SJCRH30 (cell line): ENCODE results near the gene PRSS50. TPM values are rescaled to one million over a fixed set of nuclear protein-coding genes. Genes with fewer than 3 reads are reported as not detected.

ENCODE experiments used
- DNase-seq, 2 experiments: peaks; one replicate each; pipeline ENCODE4 v3.0.0-alpha.2; 2015 to 2020
- H3K27ac ChIP-seq: fragments of 250-450 bp; sonication (Bioruptor Pico); 2 replicates; pipeline ENCODE4 v1.5.1; 2020; ENCODE audit warnings: mild to moderate bottlenecking, moderate library complexity
- H3K27me3 ChIP-seq: fragments of 250-450 bp; sonication (Bioruptor Pico); 2 replicates; pipeline ENCODE4 v1.5.1; 2020; ENCODE audit warnings: mild to moderate bottlenecking, moderate library complexity
- H3K36me3 ChIP-seq: fragments of 250-450 bp; sonication (Bioruptor Pico); 2 replicates; pipeline ENCODE4 v1.5.1; 2020; ENCODE audit warnings: mild to moderate bottlenecking, moderate library complexity
- H3K4me1 ChIP-seq: fragments of 250-450 bp; sonication (Bioruptor Pico); 2 replicates; pipeline ENCODE4 v1.5.1; 2020; ENCODE audit warnings: mild to moderate bottlenecking, moderate library complexity
- H3K4me3 ChIP-seq: fragments of 250-450 bp; sonication (Bioruptor Pico); 2 replicates; pipeline ENCODE4 v1.5.1; 2020; ENCODE audit warnings: mild to moderate bottlenecking, moderate library complexity
- H3K9me3 ChIP-seq: fragments of 250-450 bp; sonication (Bioruptor Pico); replicated peaks from 2 replicates; pipeline ENCODE4 v1.5.1; 2020; ENCODE audit warnings: mild to moderate bottlenecking, moderate library complexity
- total RNA-seq: library from RNA; depleted of rRNA; stranded (reverse); fragments of >200 nt; shearing (Covaris generic); gene quantifications from 2 replicates; pipeline ENCODE4 v1.2.3, GENCODE V29; 2014

Gene PRSS50
- total RNA-seq, 1 experiment from 2014 or later: not detected

DNA sequence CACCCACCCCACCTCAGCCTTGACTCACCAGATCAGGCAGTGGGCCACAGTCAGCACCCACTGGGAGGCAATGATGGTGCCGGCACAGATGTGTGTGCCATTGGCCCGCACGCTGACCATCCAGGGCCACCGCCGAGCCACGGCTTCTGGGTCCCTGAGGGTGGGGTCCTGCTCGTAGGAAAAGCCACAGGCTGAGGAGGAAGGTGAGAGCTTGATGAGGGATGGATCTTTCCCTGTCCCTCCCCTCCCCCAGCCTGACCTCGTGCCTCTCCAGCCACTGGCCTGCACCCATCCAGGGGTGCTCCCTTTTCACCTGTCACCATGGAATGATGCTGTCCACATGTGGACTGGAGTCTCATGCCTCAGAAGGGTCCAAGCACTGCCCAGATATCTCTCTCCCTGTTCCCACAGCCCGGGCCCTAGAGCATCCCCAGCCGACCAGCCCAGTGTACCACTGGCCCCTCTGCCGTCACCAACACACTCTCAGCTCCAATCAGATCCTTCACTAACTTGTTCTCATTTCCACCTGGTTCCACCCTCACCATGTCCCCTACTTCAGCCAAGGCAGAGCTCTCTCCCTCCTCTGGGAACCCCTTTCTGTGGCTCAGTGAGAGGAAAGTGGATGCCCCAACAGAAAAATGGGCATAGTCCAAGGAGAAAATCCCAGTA lies 2.0 kb downstream of the PRSS50 start:
- Histone ChIP-seq H3K9me3 (no peaks in the 10 kb centered on the region), H3K27ac (no peak overlapping the region)
- DNase-seq: no peak

GRCh38 chr3:46714728-46715506 lies 2.8 kb downstream of the PRSS50 start:
- H3K4me3 ChIP-seq: no peak overlapping the region
- no peak overlapping the region for H3K27ac ChIP-seq
- no peaks in the 10 kb centered on the region for H3K9me3 ChIP-seq
- no peaks in the 10 kb centered on the region for H3K36me3 ChIP-seq
- no peaks in the 10 kb centered on the region for H3K4me1 ChIP-seq
- no peaks in the 10 kb centered on the region for H3K27me3 ChIP-seq
- no peak for DNase-seq

More for the DNA sequence above, 2.0 kb downstream of the PRSS50 start:
- Histone ChIP-seq H3K27me3 (no peaks in the 10 kb centered on the region), H3K36me3 (no peaks in the 10 kb centered on the region), H3K4me1 (no peaks in the 10 kb centered on the region), H3K4me3 (no peak overlapping the region)

DNA sequence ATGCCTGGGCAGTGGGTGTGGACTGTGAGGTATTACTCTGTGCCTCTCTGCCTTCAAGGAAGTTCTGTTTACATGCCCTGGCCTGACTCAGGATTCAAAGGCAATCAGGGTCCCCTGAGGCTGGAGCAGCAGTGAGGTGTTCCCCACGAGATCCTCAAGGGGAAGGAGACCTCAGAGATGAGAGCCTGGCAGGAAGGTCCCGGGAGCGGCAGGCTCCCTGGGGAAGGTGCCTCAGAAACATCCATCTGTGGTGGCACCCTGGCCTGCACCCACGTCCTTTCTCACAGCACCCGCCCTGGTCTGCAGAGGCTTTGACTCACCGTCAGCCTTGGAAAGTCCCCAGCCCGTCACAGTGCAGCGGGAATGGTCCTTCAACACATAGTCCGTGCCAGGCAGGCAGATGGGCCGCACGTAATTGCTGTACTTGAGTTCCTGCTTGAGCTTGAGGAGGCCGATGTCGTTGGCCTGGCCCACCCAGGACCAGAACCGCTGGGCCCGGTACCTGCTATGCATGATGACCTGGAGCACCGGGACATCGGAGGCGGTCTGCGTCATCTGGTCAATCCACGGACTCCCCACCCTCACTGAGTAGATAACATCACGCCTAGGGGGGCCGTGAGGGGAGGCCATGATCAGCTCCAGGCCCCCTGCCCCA lies 3.6 kb downstream of the PRSS50 start:
- Histone ChIP-seq H3K27me3 (no peaks in the 10 kb centered on the region), H3K9me3 (no peaks in the 10 kb centered on the region), H3K36me3 (no peaks in the 10 kb centered on the region), H3K4me3 (no peak overlapping the region), H3K27ac (no peak overlapping the region), H3K4me1 (no peaks in the 10 kb centered on the region)
- no peak for DNase-seq

- Histone ChIP-seq H3K27me3 (no peaks in the 10 kb centered on the region), H3K9me3 (no peaks in the 10 kb centered on the region)
Measured at GRCh38 chr3:46713050-46713897, 4.4 kb downstream of the PRSS50 start.

DNA sequence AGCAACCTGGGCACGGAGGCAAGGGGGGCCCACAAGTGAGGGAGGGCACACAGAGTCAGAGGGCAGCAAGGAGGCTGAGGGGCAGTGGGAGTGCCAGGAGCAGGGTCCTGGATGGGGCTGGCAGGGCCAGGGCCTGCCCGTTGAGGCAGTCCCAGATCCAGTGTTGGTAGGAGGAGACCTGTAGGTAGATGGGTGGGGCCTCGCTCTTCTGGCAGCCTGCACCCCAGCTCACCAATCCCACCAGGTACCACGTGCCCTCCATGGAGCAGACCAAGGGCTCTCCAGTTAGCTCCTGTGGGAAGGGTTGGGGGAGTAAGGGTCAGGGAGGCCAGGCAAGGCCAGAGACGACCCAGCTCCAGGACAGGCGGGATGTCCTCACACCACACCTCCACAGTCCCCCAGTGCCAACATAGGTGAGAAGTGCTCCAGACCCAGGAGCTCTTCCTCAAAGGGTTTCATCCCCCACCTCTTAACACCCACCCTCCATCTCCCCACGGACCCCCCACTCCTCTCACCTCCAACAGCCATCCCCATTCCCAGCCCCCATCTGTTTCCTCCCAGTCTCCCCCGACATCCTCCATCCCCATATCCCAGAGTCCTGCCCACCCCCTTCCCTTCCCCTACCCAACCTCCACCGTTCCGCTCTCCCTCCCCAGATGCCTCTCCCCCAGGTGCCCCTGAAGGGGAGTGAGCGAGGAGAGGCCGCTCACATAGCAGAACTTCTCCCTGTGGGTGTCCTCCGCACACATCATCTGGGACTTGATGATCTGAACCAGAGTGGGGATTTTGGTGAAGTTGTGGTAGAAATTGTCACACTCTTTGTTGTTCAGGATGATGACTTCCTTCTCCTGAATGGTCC lies 5.2 kb downstream of the PRSS50 start:
- H3K27ac ChIP-seq: no peak overlapping the region
- H3K9me3 ChIP-seq: no peaks in the 10 kb centered on the region
- H3K27me3 ChIP-seq: no peaks in the 10 kb centered on the region
- H3K36me3 ChIP-seq: no peaks in the 10 kb centered on the region
- H3K4me1 ChIP-seq: no peaks in the 10 kb centered on the region
- H3K4me3 ChIP-seq: no peak overlapping the region
- no peak for DNase-seq

More at GRCh38 chr3:46713050-46713897, 4.4 kb downstream of the PRSS50 start:
- no peak for DNase-seq
- Histone ChIP-seq H3K27ac (no peak overlapping the region), H3K4me1 (no peaks in the 10 kb centered on the region), H3K4me3 (no peak overlapping the region), H3K36me3 (no peaks in the 10 kb centered on the region)

DNA sequence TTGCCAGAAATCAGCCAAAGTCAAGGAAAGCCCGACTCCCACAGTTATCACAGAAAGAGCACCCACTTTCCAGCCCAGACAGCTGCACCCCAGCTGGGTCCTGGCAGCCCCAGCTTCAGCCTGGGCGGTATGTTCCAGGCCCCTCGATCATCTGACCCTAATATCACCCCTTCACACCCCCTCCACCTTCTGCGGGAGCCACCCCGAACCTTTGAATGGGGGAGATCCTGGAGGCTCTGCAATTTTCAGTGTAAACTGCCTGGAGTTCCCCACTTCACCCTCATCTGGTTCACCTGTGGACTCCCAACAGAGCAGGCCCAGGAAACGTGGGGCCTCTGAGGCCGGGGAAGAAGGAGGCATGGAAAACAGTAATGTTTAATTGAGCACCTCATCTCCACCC lies 5.9 kb downstream of the PRSS50 start:
- Histone ChIP-seq H3K4me3 (no peak overlapping the region), H3K9me3 (no peaks in the 10 kb centered on the region), H3K36me3 (no peaks in the 10 kb centered on the region), H3K27ac (no peak overlapping the region), H3K4me1 (no peaks in the 10 kb centered on the region), H3K27me3 (no peaks in the 10 kb centered on the region)
- DNase-seq: no peak

GRCh38 chr3:46711305-46711704 lies 6.4 kb downstream of the PRSS50 start:
- no peak overlapping the region for H3K27ac ChIP-seq
- DNase-seq: no peak
- H3K4me3 ChIP-seq: no peak overlapping the region
- H3K36me3 ChIP-seq: no peaks in the 10 kb centered on the region
- no peaks in the 10 kb centered on the region for H3K4me1 ChIP-seq
- H3K27me3 ChIP-seq: no peaks in the 10 kb centered on the region
- H3K9me3 ChIP-seq: no peaks in the 10 kb centered on the region

GRCh38 chr3:46710671-46711295 lies 6.9 kb downstream of the PRSS50 start:
- no peak overlapping the region for H3K27ac ChIP-seq
- DNase-seq: no peak
- no peaks in the 10 kb centered on the region for H3K36me3 ChIP-seq
- no peaks in the 10 kb centered on the region for H3K27me3 ChIP-seq
- no peaks in the 10 kb centered on the region for H3K4me1 ChIP-seq
- no peaks in the 10 kb centered on the region for H3K9me3 ChIP-seq
- no peak overlapping the region for H3K4me3 ChIP-seq

DNA sequence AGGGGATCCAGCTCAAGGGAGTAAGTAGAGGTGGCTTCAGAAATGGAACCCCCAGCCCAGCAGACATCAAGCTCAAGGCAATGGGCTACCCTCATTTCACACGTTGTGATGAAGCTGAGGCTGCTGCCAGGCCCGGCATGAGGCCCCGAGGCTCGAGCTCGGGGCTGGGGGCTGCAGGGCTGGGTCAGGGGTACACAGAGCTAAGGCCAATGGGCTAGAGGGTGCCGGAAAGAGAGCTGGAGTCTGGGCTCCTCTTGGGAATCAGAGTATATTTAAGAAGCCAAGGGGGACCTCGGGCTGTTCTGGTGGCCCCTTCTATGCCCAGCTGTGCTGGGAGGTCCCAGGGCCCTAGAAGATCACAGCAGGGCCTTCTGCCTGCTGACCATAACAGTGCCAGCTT lies 7.4 kb downstream of the PRSS50 start:
- no peak overlapping the region for H3K27ac ChIP-seq
- no peaks in the 10 kb centered on the region for H3K9me3 ChIP-seq
- no peaks in the 10 kb centered on the region for H3K36me3 ChIP-seq
- H3K4me1 ChIP-seq: no peaks in the 10 kb centered on the region
- H3K4me3 ChIP-seq: no peak overlapping the region
- no peak for DNase-seq
- H3K27me3 ChIP-seq: no peaks in the 10 kb centered on the region

DNA sequence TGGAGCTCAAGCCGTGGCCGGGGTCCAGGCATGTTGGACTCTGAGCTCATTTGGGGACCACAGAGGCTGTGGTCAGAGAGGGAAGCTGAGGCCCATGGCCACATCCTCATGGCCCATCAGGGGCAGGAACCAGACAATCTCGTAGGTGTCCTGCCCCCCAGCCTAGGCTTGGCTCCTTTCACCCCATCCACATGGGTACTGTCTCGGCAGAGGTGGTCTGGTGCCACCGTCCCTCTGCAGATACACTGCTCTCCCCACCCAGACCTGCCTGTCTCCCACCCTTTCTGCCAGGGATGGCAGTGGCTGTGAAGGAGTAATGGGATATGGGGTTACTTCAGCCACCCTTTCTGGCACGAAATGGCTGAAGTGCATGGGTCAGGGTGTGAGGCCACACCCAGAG lies 7.9 kb downstream of the PRSS50 start:
- no peaks in the 10 kb centered on the region for H3K4me1 ChIP-seq
- H3K4me3 ChIP-seq: no peak overlapping the region
- no peak overlapping the region for H3K27ac ChIP-seq
- no peaks in the 10 kb centered on the region for H3K36me3 ChIP-seq
- DNase-seq: no peak
- no peaks in the 10 kb centered on the region for H3K27me3 ChIP-seq
- no peaks in the 10 kb centered on the region for H3K9me3 ChIP-seq

GRCh38 chr3:46709157-46709654 lies 8.5 kb downstream of the PRSS50 start:
- H3K4me1 ChIP-seq: no peaks in the 10 kb centered on the region
- no peaks in the 10 kb centered on the region for H3K27me3 ChIP-seq
- H3K4me3 ChIP-seq: no peak overlapping the region
- no peak for DNase-seq
- H3K9me3 ChIP-seq: no peaks in the 10 kb centered on the region
- no peaks in the 10 kb centered on the region for H3K36me3 ChIP-seq
- H3K27ac ChIP-seq: no peak overlapping the region

DNA sequence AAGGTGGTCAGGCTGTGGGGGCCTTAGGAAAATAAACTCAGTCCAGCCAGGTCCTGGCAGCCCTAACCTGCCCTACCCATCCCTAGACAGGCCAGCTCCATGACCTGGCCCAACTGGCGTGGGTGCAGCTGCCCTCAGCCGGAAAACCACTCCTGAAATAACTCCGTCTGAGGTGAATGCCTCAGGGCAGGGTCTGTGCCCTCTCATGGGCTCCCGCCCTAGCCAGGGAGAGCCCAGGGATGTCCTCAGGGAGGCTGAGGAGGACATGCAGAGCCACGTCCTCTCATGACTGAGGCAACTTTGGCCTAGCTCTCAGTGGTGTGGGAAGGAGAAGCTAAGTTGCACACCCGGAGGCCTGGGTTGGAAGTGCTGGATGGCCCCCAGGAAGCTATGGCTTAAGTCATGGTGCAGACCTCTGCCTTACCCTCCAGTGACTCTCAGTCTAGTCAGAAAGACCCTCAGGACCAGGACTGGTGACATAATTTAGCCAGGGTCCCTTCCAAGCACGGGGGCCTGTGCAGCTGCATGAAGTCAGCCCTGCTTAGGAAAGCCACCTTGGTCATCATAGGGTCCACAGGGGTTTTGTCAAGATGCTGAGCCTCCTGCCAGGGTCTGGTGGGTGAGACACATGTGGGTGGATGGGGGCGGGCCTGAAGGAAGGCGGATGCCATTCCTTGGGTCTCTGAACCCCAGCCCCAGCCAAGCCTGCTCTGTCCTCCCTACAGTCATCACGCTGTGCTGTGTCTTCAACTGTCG lies 9.1 kb downstream of the PRSS50 start:
- Histone ChIP-seq H3K27me3 (no peaks in the 10 kb centered on the region), H3K4me1 (no peaks in the 10 kb centered on the region), H3K27ac (no peak overlapping the region), H3K4me3 (no peak overlapping the region), H3K9me3 (no peaks in the 10 kb centered on the region), H3K36me3 (no peaks in the 10 kb centered on the region)
- DNase-seq: no peak

DNA sequence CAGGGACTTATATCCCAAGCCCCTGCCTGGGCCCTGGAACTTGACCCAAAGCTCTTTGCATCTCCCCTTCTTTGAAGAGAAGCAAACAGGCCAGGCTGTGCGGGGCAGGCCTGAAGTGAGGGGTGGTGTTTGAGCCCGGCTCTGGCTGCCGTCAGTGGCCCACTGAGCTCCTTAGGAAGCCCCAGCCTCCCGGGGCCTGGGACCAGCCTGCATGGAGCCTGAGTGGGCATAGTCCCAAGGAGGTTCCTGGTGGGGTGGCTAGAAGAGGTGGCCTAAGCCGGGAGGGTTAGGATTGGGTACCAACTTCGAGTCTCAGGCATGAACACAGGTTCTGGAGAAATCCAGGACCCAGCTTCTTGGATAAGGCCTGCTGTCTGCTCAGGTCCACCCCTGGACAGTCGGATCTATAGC lies 10.1 kb downstream of the PRSS50 start:
- Histone ChIP-seq H3K4me3 (no peak overlapping the region), H3K27me3 (no peaks in the 10 kb centered on the region), H3K9me3 (no peaks in the 10 kb centered on the region), H3K36me3 (no peaks in the 10 kb centered on the region), H3K4me1 (no peaks in the 10 kb centered on the region), H3K27ac (no peak overlapping the region)
- no peak for DNase-seq
